Testis (tissue), 3 donors: ENCODE data around the gene HELZ. TPM values are rescaled to one million over a fixed set of nuclear protein-coding genes. Genes with fewer than 3 reads are reported as not detected.

Source experiments
- DNase-seq: peaks from one replicate; pipeline ENCODE4 v3.0.0-alpha.2; 2019
- H3K27ac ChIP-seq, 2 donors: fragments of 200-600 bp; sonication (generic); one replicate each; pipeline ENCODE4 v1.5.1; 2019
- H3K27me3 ChIP-seq: fragments of 200-600 bp; sonication (generic); one replicate; pipeline ENCODE4 v1.5.1; 2019
- H3K36me3 ChIP-seq: fragments of 200-600 bp; sonication (generic); one replicate; pipeline ENCODE4 v1.5.1; 2017; ENCODE audit warnings: low read depth; ENCODE audit errors: missing control alignments
- H3K4me1 ChIP-seq: fragments of 200-600 bp; sonication (generic); one replicate; pipeline ENCODE4 v1.5.1; 2019
- H3K4me3 ChIP-seq, 2 donors: fragments of 200-600 bp; sonication (generic); one replicate each; pipeline ENCODE4 v1.5.1; 2017 to 2019
- H3K9me3 ChIP-seq: fragments of 200-600 bp; sonication (generic); one replicate; pipeline ENCODE4 v1.5.1; 2017
- POLR2A ChIP-seq: fragments of 450-650 bp; IDR thresholded peaks from one replicate; pipeline ENCODE4 v1.6.1; 2017; ENCODE audit warnings: antibody characterized with exemption, mild to moderate bottlenecking, moderate library complexity
- WGBS, 2 donors: methylation state at CpG; one replicate each; pipeline ENCODE4 v1.1.5; 2018; 5-methylcytosine and 5-hydroxymethylcytosine counted together
- intact Hi-C: fragments of 100-400 bp; cut with DNase I; formaldehyde crosslinking; loops from one replicate; pipeline ENCODE4 v1.15.1; 2023; ENCODE audit warnings: low total_unique reads
- polyA plus RNA-seq: library from polyadenylated mRNA; stranded (reverse); fragments of 350-450 nt; fragmentation: Illumina TruSeq; extraction: RNeasy Lipid Tissue Mini Kit (QIAGEN cat#74804); gene quantifications from one replicate; pipeline ENCODE4 v1.2.3, GENCODE V29; 2014; ENCODE audit warnings: low read depth, low replicate concordance; ENCODE audit not compliant: insufficient read depth
- total RNA-seq, 2 donors: library from RNA; depleted of rRNA; stranded (reverse); fragments of >200 nt; gene quantifications; one replicate each; pipeline ENCODE4 v1.2.3, GENCODE V29; 2016
- TF ChIP-seq, protein P1 (sequence below), 3 experiments: fragments of 450-650 bp in 2 of 3; fragments of 200-600 bp in 1 of 3; sonication (generic) in 1 of 3; IDR thresholded peaks; one replicate each; pipeline ENCODE4 v1.5.1; 2016 to 2019; ENCODE audit warnings: antibody characterized with exemption in 3 of 3, mild to moderate bottlenecking in 2 of 3, moderate library complexity in 1 of 3

The HELZ gene
- total and polyA plus RNA-seq, 3 donors from 2014 or later, result 26.2 to 154 (median 142) TPM

DNA sequence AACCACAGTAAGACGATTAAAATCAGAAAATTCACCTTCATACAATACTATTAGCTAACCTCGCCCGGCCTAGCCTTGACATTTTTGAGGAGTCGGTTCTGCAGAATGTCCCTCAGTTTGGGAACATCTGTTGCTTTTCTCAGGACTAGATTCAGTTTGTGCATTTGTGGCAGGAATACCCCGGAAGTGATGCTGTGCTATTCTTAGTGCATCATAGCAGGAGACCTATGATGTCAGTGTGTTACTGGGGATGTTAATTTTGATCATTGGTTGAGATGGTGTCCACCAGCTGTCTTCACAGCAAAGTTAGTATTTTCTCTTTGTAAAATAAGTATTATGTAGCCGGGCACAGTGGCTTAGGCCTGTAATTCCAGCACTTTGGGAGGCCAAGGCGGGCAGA is 21.5 kb upstream of the HELZ start:
- 59 to 60% methylated on average over 7 of the region's 7 CpGs for WGBS, 2 donors
- no peaks in the 10 kb centered on the region for H3K36me3 ChIP-seq
- DNase-seq, result peak; percentile 47
- H3K9me3 ChIP-seq, result no peaks in the 10 kb centered on the region
- H3K27me3 ChIP-seq, result no peaks in the 10 kb centered on the region
- intact Hi-C loops, result no loop called here
- H3K27ac ChIP-seq, result peak overlapping the region; percentile 21 to 41
- peaks cover 17% of the 10 kb centered on the region for H3K4me1 ChIP-seq
- H3K4me3 ChIP-seq, result no peak overlapping the region
- TF ChIP-seq, protein P1, sequence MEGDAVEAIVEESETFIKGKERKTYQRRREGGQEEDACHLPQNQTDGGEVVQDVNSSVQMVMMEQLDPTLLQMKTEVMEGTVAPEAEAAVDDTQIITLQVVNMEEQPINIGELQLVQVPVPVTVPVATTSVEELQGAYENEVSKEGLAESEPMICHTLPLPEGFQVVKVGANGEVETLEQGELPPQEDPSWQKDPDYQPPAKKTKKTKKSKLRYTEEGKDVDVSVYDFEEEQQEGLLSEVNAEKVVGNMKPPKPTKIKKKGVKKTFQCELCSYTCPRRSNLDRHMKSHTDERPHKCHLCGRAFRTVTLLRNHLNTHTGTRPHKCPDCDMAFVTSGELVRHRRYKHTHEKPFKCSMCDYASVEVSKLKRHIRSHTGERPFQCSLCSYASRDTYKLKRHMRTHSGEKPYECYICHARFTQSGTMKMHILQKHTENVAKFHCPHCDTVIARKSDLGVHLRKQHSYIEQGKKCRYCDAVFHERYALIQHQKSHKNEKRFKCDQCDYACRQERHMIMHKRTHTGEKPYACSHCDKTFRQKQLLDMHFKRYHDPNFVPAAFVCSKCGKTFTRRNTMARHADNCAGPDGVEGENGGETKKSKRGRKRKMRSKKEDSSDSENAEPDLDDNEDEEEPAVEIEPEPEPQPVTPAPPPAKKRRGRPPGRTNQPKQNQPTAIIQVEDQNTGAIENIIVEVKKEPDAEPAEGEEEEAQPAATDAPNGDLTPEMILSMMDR (IDR thresholded peaks at IDR 0.05), result no peak
- no peak for TF ChIP-seq POLR2A

DNA sequence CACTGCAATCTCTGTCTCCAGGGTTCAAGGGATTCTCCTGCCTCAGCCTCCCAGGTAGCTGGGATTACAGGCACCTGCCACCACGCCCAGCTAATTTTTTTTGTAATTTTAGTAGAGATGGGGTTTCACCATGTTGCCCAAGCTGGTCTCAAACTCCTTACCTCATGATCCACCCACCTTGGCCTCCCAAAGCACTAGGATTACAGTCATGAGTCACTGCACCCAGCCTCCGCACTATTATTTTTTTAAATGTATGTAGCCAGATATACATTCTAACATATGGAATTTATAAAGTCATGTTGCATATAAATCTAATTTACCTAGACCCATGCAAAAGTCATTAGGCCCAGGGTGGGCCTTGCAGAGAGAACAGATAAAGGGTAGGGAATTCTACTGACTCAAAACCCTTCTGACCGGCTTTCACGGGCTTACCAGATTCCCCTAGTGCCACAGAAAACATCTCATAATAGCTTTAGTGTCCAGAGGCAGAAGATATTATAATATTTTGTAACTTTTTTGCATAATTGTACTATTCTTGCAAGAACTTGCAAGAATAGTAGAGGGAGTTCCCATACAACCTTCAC is 20.5 kb upstream of the HELZ start:
- Histone ChIP-seq H3K27me3 (no peaks in the 10 kb centered on the region), H3K4me1 (peaks cover 23% of the 10 kb centered on the region), H3K4me3 (no peak overlapping the region), H3K9me3 (no peaks in the 10 kb centered on the region), H3K36me3 (no peaks in the 10 kb centered on the region), H3K27ac (peak overlapping the region; percentile 32 to 72)
- no peak for TF ChIP-seq POLR2A
- TF ChIP-seq, protein P1 (IDR thresholded peaks at IDR 0.05), result no peak
- peak; percentile 64 for DNase-seq
- whole genome bisulfite sequencing, 2 donors, result 64 to 81% methylated on average over 4 of the region's 4 CpGs
- intact Hi-C loops, result no loop called here

DNA sequence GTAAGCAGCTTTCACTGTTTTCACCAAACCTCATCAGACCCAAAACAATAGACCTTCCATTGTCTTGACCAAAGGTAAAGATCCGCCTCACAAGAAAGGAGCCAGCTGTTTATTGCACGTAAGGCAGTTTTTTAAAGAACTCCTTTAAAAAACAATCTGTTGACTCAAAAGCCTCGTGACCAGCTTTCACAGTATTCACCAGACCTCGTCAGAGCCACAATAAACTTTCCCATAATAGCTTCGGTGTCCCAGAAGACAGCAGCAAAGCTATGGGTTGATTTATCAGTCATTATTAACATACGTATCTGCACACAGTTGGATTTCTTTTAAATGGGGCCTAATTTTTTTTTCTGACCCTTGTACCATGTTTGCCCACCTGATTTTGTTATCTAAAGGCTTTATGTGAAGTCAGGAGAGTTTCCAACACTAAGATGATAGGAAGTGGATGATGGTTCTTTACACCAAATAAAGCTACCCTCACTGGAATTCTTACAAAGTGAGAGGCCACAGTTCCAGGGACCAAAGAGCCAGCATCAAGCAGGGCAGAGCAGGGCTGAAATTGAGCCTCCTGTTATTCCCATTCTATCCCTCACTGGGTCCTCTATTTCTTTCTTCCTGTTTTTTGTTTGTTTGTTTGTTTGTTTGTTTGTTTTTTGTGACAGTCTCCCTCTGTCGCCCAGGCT is 17.6 kb upstream of the HELZ start:
- Histone ChIP-seq H3K27me3 (no peaks in the 10 kb centered on the region), H3K36me3 (no peaks in the 10 kb centered on the region), H3K9me3 (no peaks in the 10 kb centered on the region), H3K27ac (peak overlapping the region in 1 of 2 donors; percentile 8), H3K4me1 (peaks cover 50% of the 10 kb centered on the region), H3K4me3 (no peak overlapping the region)
- 71 to 78% methylated on average over 7 of the region's 7 CpGs for whole genome bisulfite sequencing, 2 donors
- intact Hi-C loops, result no loop called here
- DNase-seq, result no peak
- no peak for TF ChIP-seq POLR2A
- TF ChIP-seq, protein P1 (IDR thresholded peaks at IDR 0.05), result no peak

DNA sequence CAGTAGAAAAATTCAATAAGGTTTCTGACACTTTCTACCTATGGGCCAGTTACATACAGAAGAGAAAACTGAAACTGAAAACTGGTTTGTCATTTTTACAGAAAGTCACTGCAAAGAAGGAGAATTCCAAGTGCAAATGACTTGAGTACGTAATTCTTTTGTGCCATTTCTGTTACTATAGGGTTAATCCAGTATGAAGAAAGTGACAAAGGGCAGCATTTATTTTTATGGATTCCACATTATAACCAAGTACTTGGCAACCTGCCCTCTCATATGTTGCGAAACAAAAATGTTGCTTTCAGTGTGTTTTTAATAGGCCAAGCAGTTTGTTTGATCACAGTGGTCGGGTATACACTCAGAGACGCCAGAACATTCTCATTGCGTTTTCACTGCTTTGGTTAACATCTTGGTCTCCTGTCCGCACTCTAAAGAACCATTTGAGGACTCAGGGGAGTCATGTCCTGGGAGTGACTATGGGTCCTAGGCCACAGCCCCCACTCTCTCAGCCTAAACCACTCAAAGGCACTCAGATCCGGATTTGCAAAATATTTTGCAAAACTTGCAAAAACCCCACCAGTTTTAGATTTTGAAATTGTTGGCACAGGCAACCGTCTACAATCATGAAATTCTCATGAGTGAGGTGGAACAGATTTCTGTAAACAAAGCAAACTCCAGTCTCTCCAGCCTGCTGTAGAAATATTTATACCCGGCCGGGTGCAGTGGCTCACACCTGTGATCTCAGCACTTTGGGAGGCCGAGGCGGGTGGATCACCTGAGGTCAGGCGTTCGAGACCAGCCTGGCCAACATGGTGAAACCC is 15.4 kb upstream of the HELZ start:
- no peaks in the 10 kb centered on the region for H3K27me3 ChIP-seq
- H3K4me3 ChIP-seq, result no peak overlapping the region
- TF ChIP-seq, protein P1 (IDR thresholded peaks at IDR 0.05), result no peak
- no peak for TF ChIP-seq POLR2A
- no peaks in the 10 kb centered on the region for H3K36me3 ChIP-seq
- H3K4me1 ChIP-seq, result peaks cover 37% of the 10 kb centered on the region
- WGBS, 2 donors, result 33 to 51% methylated on average over 14 of the region's 14 CpGs
- H3K27ac ChIP-seq, result peak overlapping the region; percentile 69 to 77
- DNase-seq, result peak; percentile 51
- intact Hi-C loops, result no loop called here
- H3K9me3 ChIP-seq, result no peaks in the 10 kb centered on the region
